HFFc6 (cell line): Measurements from ENCODE around the gene DPP6. TPM values are rescaled to one million over a fixed set of nuclear protein-coding genes. Genes with fewer than 3 reads are reported as not detected.

Source experiments
- DNase-seq: peaks from one replicate; pipeline ENCODE4 v3.0.0-alpha.2; 2018
- H3K27ac Mint-ChIP-seq: 2 replicates; pipeline ENCODE4 v1.8.0; 2020; ENCODE audit warnings: mild to moderate bottlenecking, mixed read lengths
- H3K27me3 Mint-ChIP-seq: 2 replicates; pipeline ENCODE4 v1.8.0; 2021; ENCODE audit warnings: mild to moderate bottlenecking, moderate library complexity, mixed read lengths; ENCODE audit not compliant: insufficient read depth
- H3K36me3 Mint-ChIP-seq: 2 replicates; pipeline ENCODE4 v1.8.0; 2021; ENCODE audit warnings: low read depth, mixed read lengths
- H3K4me1 Mint-ChIP-seq: 2 replicates; pipeline ENCODE4 v1.8.0; 2020; ENCODE audit warnings: low read depth, mixed read lengths
- H3K4me3 Mint-ChIP-seq: 2 replicates; pipeline ENCODE4 v1.8.0; 2020; ENCODE audit warnings: mild to moderate bottlenecking, moderate library complexity, mixed read lengths
- H3K9me3 Mint-ChIP-seq: 2 replicates; pipeline ENCODE4 v1.8.0; 2020; ENCODE audit warnings: mild to moderate bottlenecking, mixed read lengths
- CTCF ChIP-seq: fragments of 200-600 bp; sonication (generic); IDR thresholded peaks from 2 replicates; pipeline ENCODE4 v1.5.0; 2021; ENCODE audit warnings: antibody characterized with exemption, mild to moderate bottlenecking
- total RNA-seq, 6 experiments: library from RNA; stranded (reverse); fragmentation: NEBNext Ultra II Directional; extraction: Animal tissue kit (Norgen Biotek cat#: 25700); gene quantifications; 2 replicates in 1 of 6; 3 replicates in 5 of 6; pipeline ENCODE4 v1.2.3, GENCODE V29; 2021

The DPP6 gene
- total RNA-seq, 6 experiments from 2014 or later: not detected

GRCh38 chr7:154441811-154442210 lies 389.6 kb downstream of the DPP6 start:
- Mint-ChIP-seq H3K9me3 (peaks cover 58% of the 10 kb centered on the region), H3K4me3 (no peak overlapping the region), H3K27ac (no peak overlapping the region), H3K27me3 (no peaks in the 10 kb centered on the region; the same call in 1 of the 2 replicates), H3K4me1 (no peaks in the 10 kb centered on the region), H3K36me3 (no peaks in the 10 kb centered on the region)
- no peak for DNase-seq
- no peak for TF ChIP-seq CTCF

GRCh38 chr7:154442939-154443338 lies 390.7 kb downstream of the DPP6 start:
- Mint-ChIP-seq H3K36me3 (no peaks in the 10 kb centered on the region), H3K4me1 (no peaks in the 10 kb centered on the region), H3K27me3 (no peaks in the 10 kb centered on the region; the same call in 1 of the 2 replicates), H3K4me3 (no peak overlapping the region), H3K27ac (no peak overlapping the region), H3K9me3 (peaks cover 56% of the 10 kb centered on the region)
- TF ChIP-seq CTCF: no peak
- no peak for DNase-seq

GRCh38 chr7:154450451-154450850 lies 398.3 kb downstream of the DPP6 start:
- no peaks in the 10 kb centered on the region for H3K4me1 Mint-ChIP-seq
- no peaks in the 10 kb centered on the region for H3K36me3 Mint-ChIP-seq
- no peak overlapping the region for H3K27ac Mint-ChIP-seq
- TF ChIP-seq CTCF: no peak
- H3K27me3 Mint-ChIP-seq: no peaks in the 10 kb centered on the region; the same call in 1 of the 2 replicates
- no peak overlapping the region for H3K4me3 Mint-ChIP-seq
- DNase-seq: no peak
- peaks cover 69% of the 10 kb centered on the region for H3K9me3 Mint-ChIP-seq

- Mint-ChIP-seq H3K36me3 (no peaks in the 10 kb centered on the region), H3K9me3 (peaks cover 66% of the 10 kb centered on the region), H3K4me3 (no peak overlapping the region), H3K4me1 (no peaks in the 10 kb centered on the region), H3K27ac (no peak overlapping the region), H3K27me3 (no peaks in the 10 kb centered on the region; the same call in 1 of the 2 replicates)
- DNase-seq: no peak
- no peak for TF ChIP-seq CTCF
Observed at GRCh38 chr7:154451480-154452457, 399.6 kb downstream of the DPP6 start.

GRCh38 chr7:154463794-154464193 lies 411.6 kb downstream of the DPP6 start:
- no peaks in the 10 kb centered on the region; the same call in 1 of the 2 replicates for H3K36me3 Mint-ChIP-seq
- peaks cover 51% of the 10 kb centered on the region for H3K9me3 Mint-ChIP-seq
- H3K27ac Mint-ChIP-seq: no peak overlapping the region
- DNase-seq: no peak
- no peak overlapping the region for H3K4me3 Mint-ChIP-seq
- TF ChIP-seq CTCF: no peak
- no peaks in the 10 kb centered on the region for H3K27me3 Mint-ChIP-seq
- no peaks in the 10 kb centered on the region for H3K4me1 Mint-ChIP-seq
